Measurements from ENCODE around the gene PPP2R3C.
"Not testable (repeated sequence)": the region's sequence is repeated elsewhere in the genome, so short reads cannot be mapped to it uniquely, and the experiment has no call there.

The PPP2R3C gene

GRCh38 chr14:35121887-35122695 lies at the start of gene PPP2R3C, which contains the start of gene PRORP:
PPP2R3C (minus strand) TSS chr14:35121990; CDS start chr14:35121959, 31 bp downstream.
PRORP (plus strand) TSS chr14:35122552; CDS start chr14:35123246, 694 bp downstream.
- peak; percentile 69 to 79 (median 71) for DNase-seq (ENCODE audit: low read depth in 3 of 3, low spot score in 1 of 3)

- DNase-seq (ENCODE audit: low read depth in 3 of 3, low spot score in 1 of 3) = no peak
These were observed 45.7 kb upstream of the PPP2R3C start for GRCh38 chr14:35167496-35167895.

- DNase-seq (ENCODE audit: low read depth in 3 of 3, low spot score in 1 of 3) = no peak
These were observed 43.1 kb upstream of the PPP2R3C start for GRCh38 chr14:35164849-35165248.

GRCh38 chr14:35163384-35163783 lies 41.6 kb upstream of the PPP2R3C start:
- DNase-seq (ENCODE audit: low read depth in 3 of 3, low spot score in 1 of 3) = no peak

GRCh38 chr14:35161231-35161630 lies 39.4 kb upstream of the PPP2R3C start:
- DNase-seq (ENCODE audit: low read depth in 3 of 3, low spot score in 1 of 3) = peak in 1 of 3 donors; percentile 4

GRCh38 chr14:35159742-35160409 lies 38.1 kb upstream of the PPP2R3C start:
- DNase-seq (ENCODE audit: low read depth in 3 of 3, low spot score in 1 of 3) = no peak

- DNase-seq (ENCODE audit: low read depth in 3 of 3, low spot score in 1 of 3) = no peak
These were observed 37.3 kb upstream of the PPP2R3C start for GRCh38 chr14:35158951-35159653.

GRCh38 chr14:35158491-35158890 lies 36.7 kb upstream of the PPP2R3C start:
- no peak for DNase-seq (ENCODE audit: low read depth in 3 of 3, low spot score in 1 of 3)

- no peak for DNase-seq (ENCODE audit: low read depth in 3 of 3, low spot score in 1 of 3)
These were observed 34.2 kb upstream of the PPP2R3C start for GRCh38 chr14:35155962-35156361.

- DNase-seq (ENCODE audit: low read depth in 3 of 3, low spot score in 1 of 3) = no peak
These were observed 32.2 kb upstream of the PPP2R3C start for GRCh38 chr14:35154016-35154415.

GRCh38 chr14:35152531-35152930 lies 30.7 kb upstream of the PPP2R3C start:
- DNase-seq (ENCODE audit: low read depth in 3 of 3, low spot score in 1 of 3) = not testable (repeated sequence)

- no peak for DNase-seq (ENCODE audit: low read depth in 3 of 3, low spot score in 1 of 3)
These were observed 27.4 kb upstream of the PPP2R3C start for GRCh38 chr14:35149239-35149638.

GRCh38 chr14:35147711-35148110 lies 25.9 kb upstream of the PPP2R3C start:
- no peak for DNase-seq (ENCODE audit: low read depth in 3 of 3, low spot score in 1 of 3)

GRCh38 chr14:35147186-35147585 lies 25.4 kb upstream of the PPP2R3C start:
- no peak for DNase-seq (ENCODE audit: low read depth in 3 of 3, low spot score in 1 of 3)

- no peak for DNase-seq (ENCODE audit: low read depth in 3 of 3, low spot score in 1 of 3)
These were observed 24.9 kb upstream of the PPP2R3C start for GRCh38 chr14:35146711-35147149.

- DNase-seq (ENCODE audit: low read depth in 3 of 3, low spot score in 1 of 3) = no peak
These were observed 22.2 kb upstream of the PPP2R3C start for GRCh38 chr14:35144029-35144428.

GRCh38 chr14:35140718-35141581 lies 19.2 kb upstream of the PPP2R3C start:
- no peak for DNase-seq (ENCODE audit: low read depth in 3 of 3, low spot score in 1 of 3)

- no peak for DNase-seq (ENCODE audit: low read depth in 3 of 3, low spot score in 1 of 3)
These were observed 16.8 kb upstream of the PPP2R3C start for GRCh38 chr14:35138585-35138984.

GRCh38 chr14:35134329-35135123 lies 12.7 kb upstream of the PPP2R3C start:
- DNase-seq (ENCODE audit: low read depth in 3 of 3, low spot score in 1 of 3) = no peak
